OCI-LY1 (cell line): Measurements from ENCODE around the gene CCDC181.

Experiments
- H2AFZ ChIP-seq: fragments of 200-600 bp; sonication (generic), shearing (Covaris generic); 2 replicates; pipeline ENCODE4 v1.6.0; 2014; ENCODE audit warnings: antibody characterized with exemption, mild to moderate bottlenecking, low read length
- H3F3A ChIP-seq: fragments of 200-600 bp; sonication (generic), shearing (Covaris generic); 2 replicates; pipeline ENCODE4 v1.6.0; 2014; ENCODE audit warnings: mild to moderate bottlenecking, antibody characterized with exemption, low read length, moderate library complexity; ENCODE audit not compliant: insufficient read depth
- H3K27ac ChIP-seq: fragments of 200-600 bp; sonication (generic); 2 replicates; pipeline ENCODE4 v1.5.1; 2014; ENCODE audit warnings: low read length, mixed run types, mild to moderate bottlenecking, low read depth; ENCODE audit not compliant: poor library complexity, severe bottlenecking
- H3K27me3 ChIP-seq: fragments of 200-600 bp; sonication (generic); 2 replicates; pipeline ENCODE4 v1.6.0; 2014; ENCODE audit warnings: antibody characterized with exemption, mild to moderate bottlenecking, low read length, moderate library complexity; ENCODE audit not compliant: insufficient read depth
- H3K36me3 ChIP-seq: fragments of 200-600 bp; sonication (generic); 2 replicates; pipeline ENCODE4 v1.6.1; 2014; ENCODE audit warnings: mild to moderate bottlenecking, antibody characterized with exemption, low read length, moderate library complexity, mixed read lengths; ENCODE audit not compliant: insufficient read depth
- H3K4me1 ChIP-seq: fragments of 200-600 bp; sonication (generic); 2 replicates; pipeline ENCODE4 v1.5.1; 2014; ENCODE audit warnings: mild to moderate bottlenecking, low read length, moderate library complexity; ENCODE audit not compliant: insufficient read depth, severe bottlenecking
- H3K4me2 ChIP-seq: fragments of 200-600 bp; sonication (generic), shearing (Covaris generic); 2 replicates; pipeline ENCODE4 v1.6.1; 2014; ENCODE audit warnings: low read length
- H3K4me3 ChIP-seq: fragments of 200-600 bp; sonication (generic); 2 replicates; pipeline ENCODE4 v1.5.1; 2014; ENCODE audit warnings: low read length, low read depth, mild to moderate bottlenecking, mixed read lengths; ENCODE audit not compliant: poor library complexity, severe bottlenecking
- H3K79me2 ChIP-seq: fragments of 200-600 bp; shearing (Covaris generic); 2 replicates; pipeline ENCODE4 v1.6.1; 2016; ENCODE audit warnings: mixed run types, low read length, mixed read lengths; ENCODE audit not compliant: insufficient read depth
- H3K9ac ChIP-seq: fragments of 200-600 bp; sonication (generic), shearing (Covaris generic); 2 replicates; pipeline ENCODE4 v1.6.1; 2014; ENCODE audit warnings: mild to moderate bottlenecking, low read length, mixed read lengths
- H3K9me2 ChIP-seq: fragments of 200-600 bp; sonication (generic), shearing (Covaris generic); 2 replicates; pipeline ENCODE4 v1.6.1; 2014; ENCODE audit warnings: low read depth, mild to moderate bottlenecking, low read length, mixed read lengths
- H3K9me3 ChIP-seq: fragments of 200-600 bp; shearing (Covaris generic); 2 replicates; pipeline ENCODE4 v1.6.1; 2014; ENCODE audit warnings: low read length, mixed read lengths
- H4K20me1 ChIP-seq: fragments of 200-600 bp; sonication (generic), shearing (Covaris generic); 2 replicates; pipeline ENCODE4 v1.6.0; 2016; ENCODE audit warnings: mild to moderate bottlenecking, low read length; ENCODE audit not compliant: insufficient read depth
- CTCF ChIP-seq: fragments of 200-600 bp; sonication (generic), shearing (Covaris generic); IDR thresholded peaks from 2 replicates; pipeline ENCODE4 v1.5.1; 2017; ENCODE audit warnings: mild to moderate bottlenecking, antibody characterized with exemption, low read length, moderate library complexity, mixed read lengths
- EZH2 ChIP-seq: fragments of 200-600 bp; sonication (generic), shearing (Covaris generic); IDR thresholded peaks from 2 replicates; pipeline ENCODE4 v1.8.0; 2017; ENCODE audit warnings: borderline replicate concordance, mixed run types, mild to moderate bottlenecking, antibody characterized with exemption, low read length, moderate library complexity, mixed read lengths

The CCDC181 gene

GRCh38 chr1:169427081-169427641, at the start of gene CCDC181:
TSS of gene CCDC181 (minus strand) at chr1:169427474. CDS start at chr1:169424927, 2,547 bp downstream.
- Histone ChIP-seq H3K9ac (peak within 1 kb of the TSS; percentile 35; the same call in 1 of the 2 replicates), H3K27ac (no peak within 1 kb of the TSS), H3K9me3 (no peaks in the 10 kb centered on the region), H3K4me3 (peak within 1 kb of the TSS; percentile 61), H3K9me2 (no peaks in the 10 kb centered on the region; the same call in 1 of the 2 replicates), H4K20me1 (no peaks in the 10 kb centered on the region), H2AFZ (peak within 1 kb of the TSS; percentile 89), H3K36me3 (no peaks in the 10 kb centered on the region), H3K4me1 (peaks cover 16% of the 10 kb centered on the region), H3F3A (no peaks in the 10 kb centered on the region), H3K79me2 (no peaks in the 10 kb centered on the region), H3K4me2 (peak within 1 kb of the TSS; percentile 86), H3K27me3 (no peaks in the 10 kb centered on the region)
- no peak for TF ChIP-seq EZH2
- TF ChIP-seq CTCF, result no peak

- no peak overlapping the region for H3K4me2 ChIP-seq
- H3K36me3 ChIP-seq, result peaks cover 14% of the 10 kb centered on the region; the same call in 1 of the 2 replicates
- no peak overlapping the region for H3K4me3 ChIP-seq
- no peaks in the 10 kb centered on the region for H3K27me3 ChIP-seq
- no peaks in the 10 kb centered on the region for H3K4me1 ChIP-seq
- TF ChIP-seq EZH2 (no peak), CTCF (no peak)
- no peaks in the 10 kb centered on the region for H4K20me1 ChIP-seq
- no peaks in the 10 kb centered on the region for H3F3A ChIP-seq
- H3K9me3 ChIP-seq, result no peaks in the 10 kb centered on the region
- no peak overlapping the region for H2AFZ ChIP-seq
- H3K79me2 ChIP-seq, result 0 out of 2 replicates have a peak, but pooled peaks cover 3% of the 10 kb centered on the region
- no peaks in the 10 kb centered on the region for H3K9me2 ChIP-seq
- H3K9ac ChIP-seq, result no peak overlapping the region
- no peak overlapping the region for H3K27ac ChIP-seq
Observed at GRCh38 chr1:169475806-169476387, 48.6 kb upstream of the CCDC181 start.

GRCh38 chr1:169474302-169474995, 47.2 kb upstream of the CCDC181 start:
- no peaks in the 10 kb centered on the region for H3F3A ChIP-seq
- TF ChIP-seq EZH2 (no peak), CTCF (no peak)
- no peak overlapping the region for H2AFZ ChIP-seq
- H4K20me1 ChIP-seq, result no peaks in the 10 kb centered on the region
- H3K36me3 ChIP-seq, result peaks cover 14% of the 10 kb centered on the region; the same call in 1 of the 2 replicates
- 0 out of 2 replicates have a peak, but pooled peaks cover 3% of the 10 kb centered on the region for H3K79me2 ChIP-seq
- no peak overlapping the region for H3K4me2 ChIP-seq
- H3K27me3 ChIP-seq, result no peaks in the 10 kb centered on the region
- H3K4me1 ChIP-seq, result no peaks in the 10 kb centered on the region
- no peaks in the 10 kb centered on the region for H3K9me3 ChIP-seq
- no peak overlapping the region for H3K9ac ChIP-seq
- H3K27ac ChIP-seq, result no peak overlapping the region
- no peaks in the 10 kb centered on the region for H3K9me2 ChIP-seq
- no peak overlapping the region for H3K4me3 ChIP-seq
